H9 (cell line): ENCODE measurements around the gene TTC23. TPM values are rescaled to one million over a fixed set of nuclear protein-coding genes. Genes with fewer than 3 reads are reported as not detected.

Experiments
- DNase-seq: peaks from one replicate; pipeline ENCODE4 v3.0.0-alpha.2; 2017
- H2AFZ ChIP-seq: one replicate; pipeline ENCODE4 v1.6.1; 2013; ENCODE audit warnings: mild to moderate bottlenecking, low read length, control low read depth, moderate library complexity
- H2AK5ac ChIP-seq: 2 replicates; pipeline ENCODE4 v1.6.1; 2013; ENCODE audit warnings: low read length, control low read depth, mixed read lengths; ENCODE audit not compliant: insufficient read length
- H2BK120ac ChIP-seq: one replicate; pipeline ENCODE4 v1.6.1; 2013; ENCODE audit warnings: low read depth, mild to moderate bottlenecking, low read length, control low read depth, inconsistent platforms; ENCODE audit not compliant: poor library complexity, severe bottlenecking
- H2BK12ac ChIP-seq: 2 replicates; pipeline ENCODE4 v1.6.1; 2013; ENCODE audit warnings: low read length, control low read depth, mixed read lengths, low read depth; ENCODE audit not compliant: insufficient read length
- H2BK15ac ChIP-seq: 2 replicates; pipeline ENCODE4 v1.6.1; 2013; ENCODE audit warnings: low read depth, low read length, control low read depth
- H2BK20ac ChIP-seq: one replicate; pipeline ENCODE4 v1.6.1; 2013; ENCODE audit warnings: low read depth, mild to moderate bottlenecking, low read length, control low read depth, inconsistent platforms; ENCODE audit not compliant: poor library complexity, severe bottlenecking
- H2BK5ac ChIP-seq: 2 replicates; pipeline ENCODE4 v1.6.1; 2013; ENCODE audit warnings: low read length, control low read depth, mixed read lengths; ENCODE audit not compliant: insufficient read length
- H3K14ac ChIP-seq: 2 replicates; pipeline ENCODE4 v1.6.1; 2013; ENCODE audit warnings: low read length, control low read depth; ENCODE audit not compliant: insufficient read depth
- H3K18ac ChIP-seq: 2 replicates; pipeline ENCODE4 v1.6.1; 2013; ENCODE audit warnings: low read depth, mild to moderate bottlenecking, mixed read lengths, low read length, control low read depth; ENCODE audit not compliant: insufficient read length
- H3K23ac ChIP-seq: 2 replicates; pipeline ENCODE4 v1.6.1; 2013; ENCODE audit warnings: low read length, control low read depth, mixed read lengths, low read depth; ENCODE audit not compliant: insufficient read length
- H3K23me2 ChIP-seq: 2 replicates; pipeline ENCODE4 v1.6.1; 2013; ENCODE audit warnings: low read depth, mild to moderate bottlenecking, mixed read lengths, low read length, control low read depth; ENCODE audit not compliant: insufficient read length, poor library complexity, severe bottlenecking
- H3K27ac ChIP-seq: 2 replicates; pipeline ENCODE4 v1.5.1; 2013; ENCODE audit warnings: low read length, control low read depth, mixed read lengths, low read depth; ENCODE audit not compliant: insufficient read length
- H3K27me3 ChIP-seq: 2 replicates; pipeline ENCODE4 v1.6.1; 2013; ENCODE audit warnings: low read length, control low read depth, inconsistent platforms; ENCODE audit not compliant: insufficient read depth
- H3K4ac ChIP-seq: 2 replicates; pipeline ENCODE4 v1.6.1; 2013; ENCODE audit warnings: low read depth, mild to moderate bottlenecking, control low read depth, inconsistent platforms, low read length, moderate library complexity
- H3K4me1 ChIP-seq: 2 replicates; pipeline ENCODE4 v1.6.1; 2013; ENCODE audit warnings: low read length, control low read depth, inconsistent platforms; ENCODE audit not compliant: insufficient read depth
- H3K4me2 ChIP-seq: 2 replicates; pipeline ENCODE4 v1.6.1; 2013; ENCODE audit warnings: low read length, control low read depth, mixed read lengths; ENCODE audit not compliant: insufficient read length, insufficient read depth
- H3K56ac ChIP-seq: 2 replicates; pipeline ENCODE4 v1.6.1; 2013; ENCODE audit warnings: low read depth, mild to moderate bottlenecking, mixed read lengths, low read length, control low read depth; ENCODE audit not compliant: insufficient read length
- H3K79me1 ChIP-seq: 2 replicates; pipeline ENCODE4 v1.6.1; 2013; ENCODE audit warnings: low read depth, mild to moderate bottlenecking, moderate library complexity, low read length, control low read depth, inconsistent platforms; ENCODE audit not compliant: insufficient read depth, poor library complexity, severe bottlenecking
- H3K79me2 ChIP-seq: 2 replicates; pipeline ENCODE4 v1.6.1; 2013; ENCODE audit warnings: low read length, control low read depth, inconsistent platforms; ENCODE audit not compliant: insufficient read depth
- H3K9ac ChIP-seq: 2 replicates; pipeline ENCODE4 v1.6.1; 2013; ENCODE audit warnings: low read length, control low read depth, mixed read lengths; ENCODE audit not compliant: insufficient read length; ENCODE audit errors: extremely low read depth
- H3K9me3 ChIP-seq: one replicate; pipeline ENCODE4 v1.6.1; 2013; ENCODE audit warnings: low read depth, low read length, inconsistent platforms; ENCODE audit not compliant: control insufficient read depth
- H3T11ph ChIP-seq: one replicate; pipeline ENCODE4 v1.6.1; 2013; ENCODE audit warnings: mild to moderate bottlenecking, low read length, control low read depth, inconsistent platforms
- H4K20me1 ChIP-seq: one replicate; pipeline ENCODE4 v1.6.1; 2013; ENCODE audit not compliant: control insufficient read depth, insufficient read length, insufficient read depth
- H4K5ac ChIP-seq: 2 replicates; pipeline ENCODE4 v1.6.1; 2013; ENCODE audit warnings: low read depth, mild to moderate bottlenecking, mixed read lengths, low read length, control low read depth; ENCODE audit not compliant: insufficient read length
- H4K8ac ChIP-seq: replicated peaks from 2 replicates; pipeline ENCODE4 v1.6.1; 2013; ENCODE audit warnings: low read length, control low read depth, mixed read lengths, low read depth; ENCODE audit not compliant: insufficient read length
- H4K91ac ChIP-seq: 2 replicates; pipeline ENCODE4 v1.6.1; 2013; ENCODE audit warnings: low read depth, mild to moderate bottlenecking, moderate library complexity, mixed read lengths, low read length, control low read depth; ENCODE audit not compliant: insufficient read length
- H3K27ac Mint-ChIP-seq, 3 experiments: 2 replicates in 2 of 3; 3 replicates in 1 of 3; pipeline ENCODE4 v1.8.0; 2020 to 2021; ENCODE audit warnings: mixed read lengths in 3 of 3, mild to moderate bottlenecking in 1 of 3, moderate library complexity in 1 of 3
- H3K27me3 Mint-ChIP-seq: 2 replicates; pipeline ENCODE4 v1.8.0; 2021; ENCODE audit warnings: low read depth, mild to moderate bottlenecking, moderate library complexity, mixed read lengths
- H3K36me3 Mint-ChIP-seq, 3 experiments: 2 replicates in 2 of 3; 3 replicates in 1 of 3; pipeline ENCODE4 v1.8.0; 2020 to 2021; ENCODE audit warnings: low read depth in 3 of 3, mixed read lengths in 3 of 3; ENCODE audit not compliant: insufficient read depth in 1 of 3
- H3K4me1 Mint-ChIP-seq, 2 experiments: 2 replicates each; pipeline ENCODE4 v1.8.0; 2020; ENCODE audit warnings: mixed read lengths in 2 of 2
- H3K4me3 Mint-ChIP-seq, 2 experiments: 2 replicates in 1 of 2; 3 replicates in 1 of 2; pipeline ENCODE4 v1.8.0; 2020 to 2021; ENCODE audit warnings: mild to moderate bottlenecking in 2 of 2, mixed read lengths in 2 of 2, moderate library complexity in 1 of 2
- H3K9me3 Mint-ChIP-seq, 2 experiments: 2 replicates in 1 of 2; 3 replicates in 1 of 2; pipeline ENCODE4 v1.8.0; 2020; ENCODE audit warnings: mild to moderate bottlenecking in 2 of 2, mixed read lengths in 2 of 2, moderate library complexity in 1 of 2
- CTCF ChIP-seq: fragments of 200-600 bp; sonication (generic); conservative IDR thresholded peaks from 3 replicates; pipeline ENCODE4 v1.8.0; 2021; ENCODE audit warnings: antibody characterized with exemption, mild to moderate bottlenecking
- WGBS: extraction: QIAGEN DNeasy Blood & Tissue Kit; methylation state at CpG from one replicate; pipeline ENCODE4 v1.1.7; 2013; ENCODE audit warnings: missing lambda C conversion rate, low lambda C conversion rate, mixed read lengths; ENCODE audit not compliant: insufficient read length; ENCODE audit errors: extremely low coverage; 5-methylcytosine and 5-hydroxymethylcytosine counted together
- total RNA-seq: library from RNA; stranded (reverse); gene quantifications from 2 replicates; pipeline ENCODE4 v1.2.1, GENCODE V29; 2021

Gene TTC23
- total RNA-seq, 1 experiment from 2014 or later, result 14.3 TPM

GRCh38 chr15:99232740-99233139, 16.6 kb downstream of the TTC23 start:
- H2AK5ac ChIP-seq, result no peak overlapping the region
- Mint-ChIP-seq H3K36me3 (peaks cover 9 to 23% (median 19%) of the 10 kb centered on the region in 3 experiments; a peak in 6 of 7 replicates), H3K27me3 (no peaks in the 10 kb centered on the region), H3K4me3 (no peak overlapping the region), H3K27ac (no peak overlapping the region), H3K9me3 (peaks cover 0 to 4% of the 10 kb centered on the region in 2 experiments; a peak in 1 of 5 replicates), H3K4me1 (peaks cover 1% of the 10 kb centered on the region in 2 experiments; a peak in 3 of 4 replicates)
- no peaks in the 10 kb centered on the region for H3K79me2 ChIP-seq
- no peak overlapping the region for H3K56ac ChIP-seq
- H2BK15ac ChIP-seq, result no peak overlapping the region
- no peak for DNase-seq
- no peak overlapping the region for H3K18ac ChIP-seq
- H4K8ac ChIP-seq, result no peak overlapping the region
- H2AFZ ChIP-seq, result no peak overlapping the region
- no peaks in the 10 kb centered on the region for H3K23me2 ChIP-seq
- H3K23ac ChIP-seq, result no peak overlapping the region
- H4K91ac ChIP-seq, result no peak overlapping the region
- H3K9ac ChIP-seq, result no peak overlapping the region
- H3K4me2 ChIP-seq, result no peak overlapping the region
- no peaks in the 10 kb centered on the region for H3K9me3 ChIP-seq
- H2BK5ac ChIP-seq, result no peak overlapping the region
- no peak overlapping the region for H3K4ac ChIP-seq
- H2BK120ac ChIP-seq, result no peak overlapping the region
- H3T11ph ChIP-seq, result no peak overlapping the region
- no peak overlapping the region for H2BK20ac ChIP-seq
- no peaks in the 10 kb centered on the region for H3K27me3 ChIP-seq
- no peaks in the 10 kb centered on the region for H3K4me1 ChIP-seq
- no peak overlapping the region for H2BK12ac ChIP-seq
- no CpG with 5 or more reads among the region's 2 CpGs for WGBS
- no peak for TF ChIP-seq CTCF
- H3K27ac ChIP-seq, result no peak overlapping the region
- H3K79me1 ChIP-seq, result no peaks in the 10 kb centered on the region
- no peaks in the 10 kb centered on the region for H4K20me1 ChIP-seq
- no peak overlapping the region for H3K14ac ChIP-seq
- no peak overlapping the region for H4K5ac ChIP-seq
